ENCODE results near the gene CCDC83. TPM values are rescaled to one million over a fixed set of nuclear protein-coding genes. Genes with fewer than 3 reads are reported as not detected.

Gene CCDC83
- total RNA-seq, 1 donor from 2014 or later = not detected

GRCh38 chr11:85889108-85889507 lies 33.9 kb downstream of the CCDC83 start:
- intact Hi-C loops (cut with micrococcal nuclease) = no loop called here
- TF ChIP-seq, protein P1, sequence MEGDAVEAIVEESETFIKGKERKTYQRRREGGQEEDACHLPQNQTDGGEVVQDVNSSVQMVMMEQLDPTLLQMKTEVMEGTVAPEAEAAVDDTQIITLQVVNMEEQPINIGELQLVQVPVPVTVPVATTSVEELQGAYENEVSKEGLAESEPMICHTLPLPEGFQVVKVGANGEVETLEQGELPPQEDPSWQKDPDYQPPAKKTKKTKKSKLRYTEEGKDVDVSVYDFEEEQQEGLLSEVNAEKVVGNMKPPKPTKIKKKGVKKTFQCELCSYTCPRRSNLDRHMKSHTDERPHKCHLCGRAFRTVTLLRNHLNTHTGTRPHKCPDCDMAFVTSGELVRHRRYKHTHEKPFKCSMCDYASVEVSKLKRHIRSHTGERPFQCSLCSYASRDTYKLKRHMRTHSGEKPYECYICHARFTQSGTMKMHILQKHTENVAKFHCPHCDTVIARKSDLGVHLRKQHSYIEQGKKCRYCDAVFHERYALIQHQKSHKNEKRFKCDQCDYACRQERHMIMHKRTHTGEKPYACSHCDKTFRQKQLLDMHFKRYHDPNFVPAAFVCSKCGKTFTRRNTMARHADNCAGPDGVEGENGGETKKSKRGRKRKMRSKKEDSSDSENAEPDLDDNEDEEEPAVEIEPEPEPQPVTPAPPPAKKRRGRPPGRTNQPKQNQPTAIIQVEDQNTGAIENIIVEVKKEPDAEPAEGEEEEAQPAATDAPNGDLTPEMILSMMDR (IDR thresholded peaks at IDR 0.05; ENCODE audit: borderline replicate concordance) = no peak
- H3K27me3 ChIP-seq (ENCODE audit: low read depth) = no peaks in the 10 kb centered on the region

GRCh38 chr11:85889676-85890579 lies 34.7 kb downstream of the CCDC83 start:
- H3K4me1 ChIP-seq = no peaks in the 10 kb centered on the region
- no peaks in the 10 kb centered on the region for H3K27me3 ChIP-seq (ENCODE audit: low read depth)
- TF ChIP-seq, protein P1 (IDR thresholded peaks at IDR 0.05; ENCODE audit: borderline replicate concordance) = no peak
- no peak overlapping the region for H3K27ac ChIP-seq (replicated peaks)
- no peaks in the 10 kb centered on the region for H3K9me3 ChIP-seq (replicated peaks)
- no peak for DNase-seq
- H3K36me3 ChIP-seq = no peaks in the 10 kb centered on the region
- intact Hi-C loops (cut with micrococcal nuclease) = no loop called here
- H3K4me3 ChIP-seq = no peak overlapping the region

More at GRCh38 chr11:85889108-85889507, 33.9 kb downstream of the CCDC83 start:
- Histone ChIP-seq H3K4me1 (no peaks in the 10 kb centered on the region), H3K36me3 (no peaks in the 10 kb centered on the region), H3K27ac (replicated peaks) (no peak overlapping the region), H3K4me3 (no peak overlapping the region), H3K9me3 (replicated peaks) (no peaks in the 10 kb centered on the region)
- no peak for DNase-seq

DNA sequence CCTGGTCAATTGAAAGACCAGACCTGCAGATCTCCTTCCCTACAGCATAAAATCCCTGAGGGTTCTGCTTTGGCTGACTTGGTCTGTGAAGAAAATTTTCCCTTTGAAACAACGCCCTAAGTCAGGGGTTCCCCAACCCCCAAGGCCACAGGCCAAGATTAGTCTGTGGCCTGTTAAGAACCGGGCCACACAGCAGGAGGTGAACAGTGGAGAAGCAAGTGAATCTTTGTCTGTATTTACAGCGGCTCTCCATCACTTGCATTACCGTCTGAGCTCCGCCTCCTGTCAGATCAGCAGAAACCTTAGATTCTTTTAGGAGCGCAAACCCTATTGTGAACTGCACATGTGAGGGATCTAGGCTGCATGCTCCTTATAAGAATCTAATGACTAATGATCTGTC lies 38.2 kb downstream of the CCDC83 start:
- intact Hi-C loops (cut with micrococcal nuclease) = no loop called here
- Histone ChIP-seq H3K4me3 (no peak overlapping the region), H3K4me1 (no peaks in the 10 kb centered on the region), H3K9me3 (replicated peaks) (no peaks in the 10 kb centered on the region), H3K36me3 (no peaks in the 10 kb centered on the region), H3K27me3 (ENCODE audit: low read depth) (no peaks in the 10 kb centered on the region), H3K27ac (replicated peaks) (no peak overlapping the region)
- TF ChIP-seq, protein P1 (IDR thresholded peaks at IDR 0.05; ENCODE audit: borderline replicate concordance) = no peak
- DNase-seq = no peak

GRCh38 chr11:85896876-85897275 lies 41.7 kb downstream of the CCDC83 start:
- Histone ChIP-seq H3K27ac (replicated peaks) (no peak overlapping the region), H3K27me3 (ENCODE audit: low read depth) (no peaks in the 10 kb centered on the region), H3K36me3 (no peaks in the 10 kb centered on the region), H3K4me3 (no peak overlapping the region), H3K9me3 (replicated peaks) (no peaks in the 10 kb centered on the region), H3K4me1 (no peaks in the 10 kb centered on the region)
- TF ChIP-seq, protein P1 (IDR thresholded peaks at IDR 0.05; ENCODE audit: borderline replicate concordance) = no peak
- no peak for DNase-seq
- intact Hi-C loops (cut with micrococcal nuclease) = no loop called here

GRCh38 chr11:85898456-85898855 lies 43.3 kb downstream of the CCDC83 start:
- Histone ChIP-seq H3K9me3 (replicated peaks) (no peaks in the 10 kb centered on the region), H3K27ac (replicated peaks) (no peak overlapping the region), H3K4me1 (no peaks in the 10 kb centered on the region), H3K27me3 (ENCODE audit: low read depth) (no peaks in the 10 kb centered on the region), H3K4me3 (no peak overlapping the region), H3K36me3 (no peaks in the 10 kb centered on the region)
- DNase-seq = no peak
- intact Hi-C loops (cut with micrococcal nuclease) = no loop called here
- TF ChIP-seq, protein P1 (IDR thresholded peaks at IDR 0.05; ENCODE audit: borderline replicate concordance) = no peak
